22Rv1 (cell line): Measurements from ENCODE around the gene PMM2.

ENCODE experiments used
- H3K27ac ChIP-seq: fragments of 450-650 bp; 2 replicates; pipeline ENCODE4 v1.5.1; 2017
- CTCF ChIP-seq: fragments of 450-650 bp; IDR thresholded peaks from 2 replicates; pipeline ENCODE4 v1.5.1; 2017; ENCODE audit warnings: mild to moderate bottlenecking
- ZFX ChIP-seq: fragments of 450-650 bp; IDR thresholded peaks from 2 replicates; pipeline ENCODE4 v1.6.1; 2017; ENCODE audit warnings: antibody characterized with exemption, borderline replicate concordance

The PMM2 gene

GRCh38 chr16:8882041-8882617, 84.5 kb downstream of the PMM2 start, which contains the start of gene LITAFD:
Gene LITAFD, plus strand, starts transcription at chr16:8882351. Its CDS starts 2,005 bp downstream, at chr16:8884356.
- no peak for TF ChIP-seq CTCF
- TF ChIP-seq ZFX = no peak
- no peak within 1 kb of the TSS for H3K27ac ChIP-seq

- no peak for TF ChIP-seq ZFX
- no peak for TF ChIP-seq CTCF
- H3K27ac ChIP-seq = no peak overlapping the region
Observed at GRCh38 chr16:8882725-8883377, 85.2 kb downstream of the PMM2 start.

GRCh38 chr16:8885674-8886592, 88.3 kb downstream of the PMM2 start:
- H3K27ac ChIP-seq = no peak overlapping the region
- no peak for TF ChIP-seq CTCF
- TF ChIP-seq ZFX = no peak

- H3K27ac ChIP-seq = no peak overlapping the region
- TF ChIP-seq ZFX (no peak), CTCF (no peak)
Observed at GRCh38 chr16:8886593-8887430, 89.2 kb downstream of the PMM2 start.

- H3K27ac ChIP-seq = no peak overlapping the region
- TF ChIP-seq CTCF (no peak), ZFX (no peak)
Observed at GRCh38 chr16:8887431-8887765, 89.8 kb downstream of the PMM2 start.

GRCh38 chr16:8887952-8888560, 90.4 kb downstream of the PMM2 start:
- no peak overlapping the region for H3K27ac ChIP-seq

More at GRCh38 chr16:8887952-8888560, 90.4 kb downstream of the PMM2 start:
- TF ChIP-seq CTCF = no peak
- TF ChIP-seq ZFX = no peak
